ENCODE results near the gene SMTNL1. TPM values are rescaled to one million over a fixed set of nuclear protein-coding genes. Genes with fewer than 3 reads are reported as not detected.

The SMTNL1 gene
- total RNA-seq, 1 experiment from 2014 or later, result not detected

GRCh38 chr11:57549983-57550382, 12.6 kb downstream of the SMTNL1 start:
- no peaks in the 10 kb centered on the region for H3K23me2 ChIP-seq (ENCODE audit: insufficient read length, low read depth, low read length, poor library complexity, severe bottlenecking)
- H3K27ac ChIP-seq (ENCODE audit: insufficient read length, low read depth, low read length), result no peak overlapping the region
- H2AK5ac ChIP-seq (ENCODE audit: insufficient read length, low read length), result no peak overlapping the region
- H4K8ac ChIP-seq (replicated peaks; ENCODE audit: insufficient read length, low read depth, low read length), result no peak overlapping the region
- no peaks in the 10 kb centered on the region for H3K4me1 ChIP-seq (ENCODE audit: insufficient read depth, low read length)
- H2BK5ac ChIP-seq (ENCODE audit: insufficient read length, low read length), result no peak overlapping the region
- Mint-ChIP-seq H3K27me3 (ENCODE audit: low read depth) (peaks cover 2% of the 10 kb centered on the region; the same call in 1 of the 2 replicates), H3K4me1 (peaks cover 6 to 14% of the 10 kb centered on the region in 2 experiments), H3K9me3 (no peaks in the 10 kb centered on the region), H3K27ac (peak overlapping the region in 1 of 3 experiments; percentile 66; a peak in 2 of 7 replicates), H3K4me3 (no peak overlapping the region), H3K36me3 (ENCODE audit: insufficient read depth in 1 of 3, low read depth in 3 of 3) (peaks cover 6 to 38% (median 25%) of the 10 kb centered on the region in 3 experiments; a peak in 6 of 7 replicates)
- H2BK15ac ChIP-seq (ENCODE audit: low read depth, low read length), result no peak overlapping the region
- H3K4me2 ChIP-seq (ENCODE audit: insufficient read depth, insufficient read length, low read length), result no peak overlapping the region
- H3K56ac ChIP-seq (ENCODE audit: insufficient read length, low read depth, low read length), result no peak overlapping the region
- H2BK20ac ChIP-seq (ENCODE audit: low read depth, low read length, poor library complexity, severe bottlenecking), result no peak overlapping the region
- no peak overlapping the region for H3K18ac ChIP-seq (ENCODE audit: insufficient read length, low read depth, low read length)
- no CpG with 5 or more reads among the region's 8 CpGs for WGBS (ENCODE audit: extremely low coverage, insufficient read length, low lambda C conversion rate)
- no peak overlapping the region for H3K14ac ChIP-seq (ENCODE audit: insufficient read depth, low read length)
- H2BK120ac ChIP-seq (ENCODE audit: low read depth, low read length, poor library complexity, severe bottlenecking), result no peak overlapping the region
- H4K20me1 ChIP-seq (ENCODE audit: control insufficient read depth, insufficient read depth, insufficient read length), result no peaks in the 10 kb centered on the region
- no peak overlapping the region for H4K91ac ChIP-seq (ENCODE audit: insufficient read length, low read depth, low read length)
- H2AFZ ChIP-seq (ENCODE audit: low read length), result no peak overlapping the region
- H3K9me3 ChIP-seq (ENCODE audit: control insufficient read depth, low read depth, low read length), result no peaks in the 10 kb centered on the region
- TF ChIP-seq CTCF (conservative IDR thresholded peaks at IDR 0.05), result no peak
- no peak overlapping the region for H3K4ac ChIP-seq (ENCODE audit: low read depth, low read length)
- DNase-seq, result no peak
- H3K79me1 ChIP-seq (ENCODE audit: insufficient read depth, low read depth, low read length, poor library complexity, severe bottlenecking), result no peaks in the 10 kb centered on the region
- no peaks in the 10 kb centered on the region for H3K79me2 ChIP-seq (ENCODE audit: insufficient read depth, low read length)
- no peaks in the 10 kb centered on the region for H3K27me3 ChIP-seq (ENCODE audit: insufficient read depth, low read length)
- no peak overlapping the region for H3T11ph ChIP-seq (ENCODE audit: low read length)
- H3K9ac ChIP-seq (ENCODE audit: extremely low read depth, insufficient read length, low read length), result no peak overlapping the region
- H3K23ac ChIP-seq (ENCODE audit: insufficient read length, low read depth, low read length), result no peak overlapping the region
- no peak overlapping the region for H2BK12ac ChIP-seq (ENCODE audit: insufficient read length, low read depth, low read length)
- no peak overlapping the region for H4K5ac ChIP-seq (ENCODE audit: insufficient read length, low read depth, low read length)

Measured in H9 (cell line).